AG04449 (cell line): ENCODE results near the gene LRP1B.

Experiments
- CTCF ChIA-PET: fragments of 350-600 bp; formaldehyde crosslinking; extraction: SDS; loops from one replicate; lab custom pipeline; 2021; ENCODE audit warnings: antibody characterized with exemption; lab: Yijun Ruan, JAX
- POLR2A ChIA-PET: fragments of 400-600, 350-600 bp; formaldehyde crosslinking; extraction: SDS; loops from one replicate; lab custom pipeline; 2020; ENCODE audit warnings: antibody characterized with exemption, inconsistent platforms; lab: Yijun Ruan, JAX
- DNase-seq: peaks from one replicate; pipeline ENCODE4 v3.0.0-alpha.2; 2010; ENCODE audit warnings: low read depth, low spot score
- H3K4me3 ChIP-seq: 2 replicates; pipeline ENCODE4 v1.5.1; 2011; ENCODE audit warnings: low read depth, mild to moderate bottlenecking, control low read depth, low read length
- TF ChIP-seq, protein P1 (sequence below): IDR thresholded peaks from one replicate; pipeline ENCODE4 v1.5.1; 2011; ENCODE audit warnings: mild to moderate bottlenecking, moderate library complexity, low read length, control low read depth, inconsistent platforms; ENCODE audit not compliant: insufficient read depth; ENCODE audit errors: missing control alignments

The LRP1B gene

DNA sequence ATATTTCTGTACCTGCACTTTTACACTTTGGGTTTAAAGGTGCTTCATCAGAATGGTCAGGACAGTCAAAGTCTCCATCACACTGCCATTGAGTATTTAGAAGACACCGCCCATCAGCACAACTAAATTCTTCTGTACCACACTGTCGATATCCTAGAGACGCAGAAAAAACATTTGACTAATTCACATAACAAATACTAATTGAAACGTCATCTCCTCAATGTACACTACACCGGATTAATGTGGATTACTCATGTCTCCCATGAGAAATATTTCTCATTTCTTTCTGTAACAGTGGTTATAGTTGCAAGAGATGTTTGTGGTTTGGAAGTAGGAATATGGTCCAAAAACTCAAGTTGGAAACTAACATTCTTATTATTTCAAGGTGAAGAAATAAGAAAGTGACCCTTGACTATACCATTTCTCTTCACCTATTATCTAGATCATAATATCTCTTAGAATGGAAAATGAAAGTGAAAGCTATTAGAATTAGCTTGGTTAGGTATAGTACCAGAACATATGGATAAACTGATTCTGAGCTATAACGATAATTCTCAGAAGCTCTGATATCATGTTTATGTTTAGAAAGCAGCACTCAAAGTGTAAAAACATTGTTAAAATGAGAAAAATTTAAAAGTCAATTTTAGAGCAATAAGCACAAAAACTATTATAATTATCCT lies 1627.7 kb downstream of the LRP1B start:
- CTCF ChIA-PET: no interaction called here
- TF ChIP-seq, protein P1, sequence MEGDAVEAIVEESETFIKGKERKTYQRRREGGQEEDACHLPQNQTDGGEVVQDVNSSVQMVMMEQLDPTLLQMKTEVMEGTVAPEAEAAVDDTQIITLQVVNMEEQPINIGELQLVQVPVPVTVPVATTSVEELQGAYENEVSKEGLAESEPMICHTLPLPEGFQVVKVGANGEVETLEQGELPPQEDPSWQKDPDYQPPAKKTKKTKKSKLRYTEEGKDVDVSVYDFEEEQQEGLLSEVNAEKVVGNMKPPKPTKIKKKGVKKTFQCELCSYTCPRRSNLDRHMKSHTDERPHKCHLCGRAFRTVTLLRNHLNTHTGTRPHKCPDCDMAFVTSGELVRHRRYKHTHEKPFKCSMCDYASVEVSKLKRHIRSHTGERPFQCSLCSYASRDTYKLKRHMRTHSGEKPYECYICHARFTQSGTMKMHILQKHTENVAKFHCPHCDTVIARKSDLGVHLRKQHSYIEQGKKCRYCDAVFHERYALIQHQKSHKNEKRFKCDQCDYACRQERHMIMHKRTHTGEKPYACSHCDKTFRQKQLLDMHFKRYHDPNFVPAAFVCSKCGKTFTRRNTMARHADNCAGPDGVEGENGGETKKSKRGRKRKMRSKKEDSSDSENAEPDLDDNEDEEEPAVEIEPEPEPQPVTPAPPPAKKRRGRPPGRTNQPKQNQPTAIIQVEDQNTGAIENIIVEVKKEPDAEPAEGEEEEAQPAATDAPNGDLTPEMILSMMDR: no peak
- POLR2A ChIA-PET: no interaction called here
- H3K4me3 ChIP-seq: no peak overlapping the region
- DNase-seq: peak; percentile 57

DNA sequence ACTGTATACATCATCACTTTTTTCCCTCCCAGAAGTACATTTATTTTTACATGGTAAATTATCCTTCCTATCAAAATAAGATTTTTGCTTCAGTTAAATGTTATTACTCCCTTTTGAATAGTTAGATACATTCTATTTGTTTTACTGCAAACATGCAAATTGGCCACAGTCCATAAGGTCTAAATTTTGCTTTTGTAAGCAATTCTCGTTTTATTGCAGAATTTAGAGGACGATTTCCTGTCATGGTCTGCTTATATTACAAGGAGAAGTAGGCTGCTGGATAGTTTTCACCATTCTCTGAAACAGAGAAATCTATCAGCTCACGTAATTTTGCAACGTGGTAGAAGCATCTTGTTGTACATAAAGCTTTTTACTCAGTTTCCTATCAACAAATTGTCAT lies 1632.5 kb downstream of the LRP1B start:
- ChIA-PET POLR2A (no interaction called here), CTCF (no interaction called here)
- H3K4me3 ChIP-seq: no peak overlapping the region
- DNase-seq: no peak
- TF ChIP-seq, protein P1: no peak

DNA sequence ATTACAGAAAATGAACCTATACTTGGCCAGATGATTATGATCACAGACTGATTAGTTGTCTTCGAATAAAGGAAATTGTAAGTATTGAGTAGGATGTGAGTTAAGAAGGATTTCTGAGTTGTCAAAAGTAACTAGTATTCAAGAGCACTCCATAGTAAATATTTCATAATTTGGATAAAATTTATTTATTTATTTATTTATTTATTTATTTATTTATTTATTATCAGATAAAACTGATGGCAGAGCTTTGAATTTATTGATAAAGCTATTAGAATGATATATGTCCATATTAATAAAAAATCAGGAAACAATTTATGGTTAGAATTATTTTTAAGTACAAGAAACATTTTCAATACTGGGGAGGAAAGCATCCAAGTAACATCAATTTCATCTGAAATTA lies 1634.1 kb downstream of the LRP1B start:
- DNase-seq: no peak
- CTCF ChIA-PET: no interaction called here
- TF ChIP-seq, protein P1: no peak
- H3K4me3 ChIP-seq: no peak overlapping the region
- POLR2A ChIA-PET: no interaction called here

DNA sequence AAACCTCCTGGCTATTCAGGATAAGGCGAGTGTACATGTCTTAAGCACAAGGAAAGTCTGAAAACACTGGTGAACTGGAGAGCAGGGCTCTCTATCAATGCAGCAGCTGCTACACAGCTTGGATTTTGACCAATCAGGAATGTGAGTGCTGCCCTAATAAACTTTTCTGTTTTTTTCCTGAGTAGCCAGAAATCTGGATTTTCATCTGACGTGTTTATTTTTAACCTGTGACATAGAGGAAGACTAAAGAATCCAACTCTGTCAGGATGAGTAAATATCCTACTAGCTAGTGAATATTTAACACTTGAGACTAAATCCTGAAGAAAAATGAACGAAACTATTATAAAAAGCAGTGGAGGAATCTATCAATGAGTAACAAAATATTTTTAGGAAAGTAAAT lies 1638.9 kb downstream of the LRP1B start:
- DNase-seq: no peak
- POLR2A ChIA-PET: no interaction called here
- CTCF ChIA-PET: no interaction called here
- no peak overlapping the region for H3K4me3 ChIP-seq
- TF ChIP-seq, protein P1: no peak

DNA sequence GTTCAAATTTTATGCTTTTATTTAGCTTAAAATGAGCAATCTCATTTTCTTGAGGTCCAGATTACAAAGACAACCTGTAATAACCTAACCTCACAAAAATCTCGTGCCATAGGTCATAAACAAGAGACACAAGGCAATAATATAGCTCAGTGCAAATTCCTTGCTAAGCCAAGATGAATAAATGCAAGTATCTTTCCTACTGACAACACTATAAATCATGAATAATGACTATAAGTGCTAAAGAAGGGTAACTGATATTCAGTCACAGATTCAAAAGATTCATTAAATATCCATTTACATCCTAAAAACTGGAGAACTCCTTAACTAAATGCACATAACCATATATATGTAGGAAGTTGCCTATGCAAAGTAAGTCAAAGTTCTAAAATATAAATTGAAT lies 1641.6 kb downstream of the LRP1B start:
- TF ChIP-seq, protein P1: no peak
- POLR2A ChIA-PET: no interaction called here
- H3K4me3 ChIP-seq: no peak overlapping the region
- no peak for DNase-seq
- CTCF ChIA-PET: no interaction called here

DNA sequence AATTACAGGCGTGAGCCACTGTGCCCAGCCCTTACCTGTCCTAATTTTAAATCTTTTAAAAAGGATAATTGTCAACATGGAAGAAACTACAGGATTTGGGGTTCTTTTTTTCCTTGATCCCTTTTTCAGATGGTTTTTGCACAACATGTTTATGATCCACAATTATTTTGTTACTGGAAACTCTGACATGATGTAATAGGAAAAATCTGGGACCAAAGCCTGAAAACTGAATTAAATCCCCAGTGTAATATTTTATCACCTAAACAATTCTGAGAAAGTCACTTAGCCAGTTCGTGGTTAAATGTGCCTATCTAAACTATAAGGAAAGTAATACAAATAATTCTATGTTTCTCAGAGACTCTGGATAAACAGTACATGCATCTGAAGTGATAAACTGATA lies 1649.7 kb downstream of the LRP1B start:
- no peak overlapping the region for H3K4me3 ChIP-seq
- TF ChIP-seq, protein P1: no peak
- POLR2A ChIA-PET: no interaction called here
- CTCF ChIA-PET: no interaction called here
- DNase-seq: no peak
